SK-N-SH (cell line): ENCODE measurements around the gene GLRA1. TPM values are rescaled to one million over a fixed set of nuclear protein-coding genes. Genes with fewer than 3 reads are reported as not detected.

Experiments
- CTCF ChIA-PET: fragments of 300-600, 350-600 bp; formaldehyde crosslinking; extraction: SDS; loops from one replicate; lab custom pipeline; 2021; lab: Yijun Ruan, JAX
- POLR2A ChIA-PET: fragments of 350-600 bp; sonication (Branson Sonifier 250); formaldehyde crosslinking; extraction: SDS; loops from one replicate; lab custom pipeline; 2020; ENCODE audit warnings: antibody characterized with exemption, inconsistent platforms; lab: Yijun Ruan, JAX
- DNase-seq: peaks from one replicate; pipeline ENCODE4 v3.0.0; 2012
- H2AFZ ChIP-seq: fragments of 200-600 bp; sonication (generic); 2 replicates; pipeline ENCODE4 v1.8.1; 2016; ENCODE audit warnings: antibody characterized with exemption, mild to moderate bottlenecking, low read depth
- H3F3A ChIP-seq: fragments of 200-600 bp; sonication (generic); replicated peaks from 2 replicates; pipeline ENCODE3; 2016; ENCODE audit warnings: antibody characterized with exemption, mild to moderate bottlenecking; ENCODE audit not compliant: insufficient read depth
- H3K27ac ChIP-seq, 2 experiments: fragments of 200-500 bp in 1 of 2; fragments of 200-600 bp in 1 of 2; sonication (Bioruptor generic) in 1 of 2; sonication (generic), shearing (Covaris generic) in 1 of 2; 2 replicates each; pipeline versions ENCODE4 v1.5.1 to v1.6.1; 2014 to 2016; ENCODE audit warnings: low read depth in 2 of 2, inconsistent platforms in 1 of 2, low read length in 1 of 2, mild to moderate bottlenecking in 1 of 2, mixed read lengths in 1 of 2
- H3K27me3 ChIP-seq: fragments of 200-600 bp; sonication (generic), shearing (Covaris generic); 2 replicates; pipeline ENCODE4 v1.6.1; 2016; ENCODE audit warnings: mixed run types; ENCODE audit not compliant: insufficient read depth
- H3K36me3 ChIP-seq, 2 experiments: fragments of 200-500 bp in 1 of 2; fragments of 200-600 bp in 1 of 2; sonication (Bioruptor generic) in 1 of 2; sonication (generic) in 1 of 2; replicated peaks in 1 of 2; 2 replicates each; pipeline versions ENCODE3 to v1.5.1; 2014 to 2016; ENCODE audit warnings: low read length in 1 of 2, mild to moderate bottlenecking in 1 of 2; ENCODE audit not compliant: insufficient read depth in 2 of 2, control insufficient read depth in 1 of 2
- H3K4me1 ChIP-seq, 2 experiments: fragments of 200-500 bp in 1 of 2; fragments of 200-600 bp in 1 of 2; sonication (Bioruptor generic) in 1 of 2; sonication (generic), shearing (Covaris generic) in 1 of 2; 2 replicates each; pipeline versions ENCODE4 v1.5.1 to v1.6.1; 2014 to 2016; ENCODE audit warnings: low read depth in 1 of 2, low read length in 1 of 2, mixed run types in 1 of 2; ENCODE audit not compliant: insufficient read depth in 2 of 2, control insufficient read depth in 1 of 2
- H3K4me2 ChIP-seq: fragments of 200-600 bp; sonication (generic), shearing (Covaris generic); 2 replicates; pipeline ENCODE4 v1.6.1; 2017; ENCODE audit warnings: mixed run types
- H3K4me3 ChIP-seq, 2 experiments: fragments of 200-500 bp in 1 of 2; fragments of 200-600 bp in 1 of 2; sonication (Bioruptor generic) in 1 of 2; sonication (generic), shearing (Covaris generic) in 1 of 2; 2 replicates each; pipeline versions ENCODE4 v1.5.1 to v1.8.1; 2014 to 2016; ENCODE audit warnings: low read depth in 2 of 2, inconsistent platforms in 1 of 2, low read length in 1 of 2, mild to moderate bottlenecking in 1 of 2, mixed read lengths in 1 of 2, moderate library complexity in 1 of 2
- H3K79me2 ChIP-seq: fragments of 200-600 bp; sonication (generic); 2 replicates; pipeline ENCODE4 v1.8.1; 2017; ENCODE audit warnings: mild to moderate bottlenecking; ENCODE audit not compliant: insufficient read depth
- H3K9ac ChIP-seq: fragments of 200-600 bp; sonication (generic); 2 replicates; pipeline ENCODE4 v1.6.1; 2017; ENCODE audit warnings: mixed run types
- H3K9me2 ChIP-seq: fragments of 200-600 bp; sonication (generic); 2 replicates; pipeline ENCODE4 v1.6.1; 2017; ENCODE audit warnings: mixed run types
- H3K9me3 ChIP-seq: fragments of 200-600 bp; sonication (generic); 2 replicates; pipeline ENCODE4 v1.6.1; 2017; ENCODE audit warnings: mixed run types, mild to moderate bottlenecking, moderate library complexity
- H4K20me1 ChIP-seq: fragments of 200-600 bp; sonication (generic); 2 replicates; pipeline ENCODE4 v1.6.1; 2017; ENCODE audit warnings: mild to moderate bottlenecking, mixed run types; ENCODE audit not compliant: insufficient read depth
- FOXM1 ChIP-seq: IDR thresholded peaks from 2 replicates; pipeline ENCODE4 v1.4.0; 2012; ENCODE audit warnings: low read depth, mild to moderate bottlenecking
- JUND ChIP-seq: IDR thresholded peaks from 2 replicates; pipeline ENCODE4 v1.4.0; 2012
- POLR2AphosphoS5 ChIP-seq: IDR thresholded peaks from 2 replicates; pipeline ENCODE4 v1.6.1; 2012; ENCODE audit warnings: low read depth, low read length
- RCOR1 ChIP-seq: fragments of 150-350 bp; IDR thresholded peaks from 2 replicates; pipeline ENCODE4 v1.6.1; 2017; ENCODE audit warnings: antibody characterized with exemption, low read length
- REST ChIP-seq: IDR thresholded peaks from 2 replicates; pipeline ENCODE4 v1.6.1; 2012; ENCODE audit warnings: mild to moderate bottlenecking, low read depth, low read length, moderate library complexity
- RFX5 ChIP-seq: IDR thresholded peaks from 2 replicates; pipeline ENCODE4 v1.6.1; 2012; ENCODE audit warnings: mild to moderate bottlenecking, improper control_type of control experiment, low read length
- SMC3 ChIP-seq: IDR thresholded peaks from 2 replicates; pipeline ENCODE4 v1.6.1; 2012; ENCODE audit warnings: low read depth, low read length, improper control_type of control experiment
- TAF1 ChIP-seq: IDR thresholded peaks from 2 replicates; pipeline ENCODE4 v1.6.1; 2012; ENCODE audit warnings: low read depth, mild to moderate bottlenecking, low read length, moderate library complexity, borderline replicate concordance
- USF1 ChIP-seq: IDR thresholded peaks from 2 replicates; pipeline ENCODE4 v1.4.0; 2012; ENCODE audit warnings: low read depth, borderline replicate concordance
- WGBS: methylation state at CpG from one replicate; pipeline ENCODE4 v1.1.6; 2017; ENCODE audit warnings: low lambda C conversion rate; 5-methylcytosine and 5-hydroxymethylcytosine counted together
- polyA plus RNA-seq, 3 experiments: library from polyadenylated mRNA; depleted of rRNA; stranded (reverse); fragments of >200 nt; gene quantifications; 2 replicates each; pipeline ENCODE4 v1.2.3, GENCODE V29; 2012

The GLRA1 gene
- polyA plus RNA-seq, 1 of the 3 experiments (the other 2 are of a cell fraction): not detected

GRCh38 chr5:151869843-151870242, 54.8 kb downstream of the GLRA1 start (continued):
- TF ChIP-seq SMC3 (no peak), JUND (no peak), FOXM1 (no peak), USF1 (no peak), RCOR1 (no peak), TAF1 (no peak)

- H4K20me1 ChIP-seq: no peaks in the 10 kb centered on the region
- H3K9me3 ChIP-seq: no peaks in the 10 kb centered on the region
- CTCF ChIA-PET: interaction anchor here (1.5 kb wide), 1 partner anchor 56 kb away, joined by 3 read pairs; the partner anchor contains the start of gene GLRA1
- no peak for TF ChIP-seq REST
- no peak for TF ChIP-seq POLR2AphosphoS5
- no peak overlapping the region for H3K9ac ChIP-seq
- no peak overlapping the region for H2AFZ ChIP-seq
- no peak overlapping the region for H3K4me2 ChIP-seq
- no peak overlapping the region for H3K27ac ChIP-seq
- no peak for DNase-seq
- no peaks in the 10 kb centered on the region for H3K4me1 ChIP-seq
- H3K36me3 ChIP-seq: no peaks in the 10 kb centered on the region
- no peaks in the 10 kb centered on the region for H3F3A ChIP-seq
- H3K4me3 ChIP-seq: no peak overlapping the region
- no peaks in the 10 kb centered on the region for H3K79me2 ChIP-seq
- POLR2A ChIA-PET: no interaction called here
- no peaks in the 10 kb centered on the region for H3K9me2 ChIP-seq
- 10% methylated on average over 4 of the region's 4 CpGs for WGBS
- H3K27me3 ChIP-seq: no peaks in the 10 kb centered on the region; the same call in 1 of the 2 replicates
These were observed 56.2 kb downstream of the GLRA1 start for GRCh38 chr5:151868451-151868850.

- Histone ChIP-seq H3K79me2 (no peaks in the 10 kb centered on the region), H2AFZ (no peak overlapping the region), H3K36me3 (no peaks in the 10 kb centered on the region), H3K9me3 (no peaks in the 10 kb centered on the region), H3K4me1 (no peaks in the 10 kb centered on the region), H3K4me2 (no peak overlapping the region), H3K27ac (no peak overlapping the region), H3K9ac (no peak overlapping the region), H3K9me2 (no peaks in the 10 kb centered on the region), H3K27me3 (no peaks in the 10 kb centered on the region; the same call in 1 of the 2 replicates), H3F3A (no peaks in the 10 kb centered on the region), H4K20me1 (no peaks in the 10 kb centered on the region)
- CTCF ChIA-PET: interaction anchor here (1.4 to 1.5 kb wide), 2 partner anchors 60 to 278 kb away, joined by 4 to 5 read pairs; no protein-coding TSS in a partner anchor
- POLR2A ChIA-PET: no interaction called here
- no peak for DNase-seq
- 38% methylated on average over 7 of the region's 7 CpGs for WGBS
- TF ChIP-seq RFX5: no peak
- TF ChIP-seq, all 33 proteins: peak for 0
- H3K4me3 ChIP-seq: no peak overlapping the region
These were observed 60.4 kb downstream of the GLRA1 start for GRCh38 chr5:151864061-151864748.
